Spleen (tissue), 11 donors: ENCODE measurements around the gene RNLS. TPM values are rescaled to one million over a fixed set of nuclear protein-coding genes. Genes with fewer than 3 reads are reported as not detected.

Experiments used
- DNase-seq: peaks from one replicate; pipeline ENCODE4 v3.0.0-alpha.2; 2020
- H3K27ac ChIP-seq, 8 donors: fragments of 200-600 bp; sonication (generic) in 7 of 8; 1 replicate in 4 of 8; 2 replicates in 4 of 8; pipeline versions ENCODE4 v1.5.0 to v1.8.0; 2016 to 2021; ENCODE audit warnings: inconsistent platforms in 4 of 8, mild to moderate bottlenecking in 4 of 8, moderate library complexity in 1 of 8
- H3K27me3 ChIP-seq, 7 donors: fragments of 200-600 bp; sonication (generic) in 6 of 7; replicated peaks in 1 of 7; 1 replicate in 4 of 7; 2 replicates in 3 of 7; pipeline versions ENCODE4 v1.5.0 to v1.8.0; 2016 to 2021; ENCODE audit warnings: inconsistent platforms in 3 of 7, mild to moderate bottlenecking in 1 of 7
- H3K36me3 ChIP-seq, 6 donors: fragments of 200-600 bp; sonication (generic) in 5 of 6; 1 replicate in 4 of 6; 2 replicates in 2 of 6; pipeline versions ENCODE4 v1.5.0 to v1.8.0; 2016 to 2021; ENCODE audit warnings: inconsistent platforms in 2 of 6
- H3K4me1 ChIP-seq, 6 donors: fragments of 200-600 bp; sonication (generic) in 5 of 6; 1 replicate in 3 of 6; 2 replicates in 3 of 6; pipeline versions ENCODE4 v1.5.0 to v1.8.0; 2016 to 2021; ENCODE audit warnings: inconsistent platforms in 3 of 6
- H3K4me3 ChIP-seq, 8 donors: fragments of 200-600 bp; sonication (generic) in 7 of 8; 1 replicate in 4 of 8; 2 replicates in 4 of 8; pipeline versions ENCODE4 v1.5.0 to v1.8.0; 2016 to 2021; ENCODE audit warnings: inconsistent platforms in 4 of 8, mild to moderate bottlenecking in 4 of 8, moderate library complexity in 2 of 8
- H3K9me3 ChIP-seq, 8 donors: fragments of 200-600 bp; sonication (generic) in 7 of 8; 1 replicate in 4 of 8; 2 replicates in 4 of 8; pipeline versions ENCODE4 v1.5.0 to v1.8.0; 2016 to 2021; ENCODE audit warnings: inconsistent platforms in 4 of 8
- CTCF ChIP-seq, 11 experiments: fragments of 200-600 bp in 7 of 11; fragments of 450-650 bp in 4 of 11; sonication (generic) in 4 of 11; IDR thresholded peaks in 8 of 11; conservative IDR thresholded peaks in 3 of 11; 1 replicate in 7 of 11; 2 replicates in 4 of 11; pipeline versions ENCODE4 v1.4.0 to v1.8.0; 2016 to 2021; ENCODE audit warnings: antibody characterized with exemption in 11 of 11, inconsistent platforms in 4 of 11, mild to moderate bottlenecking in 1 of 11
- POLR2A ChIP-seq, 3 donors: fragments of 450-650 bp; IDR thresholded peaks; one replicate each; pipeline ENCODE4 v1.5.1; 2017; ENCODE audit warnings: antibody characterized with exemption in 3 of 3, mild to moderate bottlenecking in 1 of 3
- POLR2AphosphoS5 ChIP-seq, 3 donors: sonication (generic); formaldehyde crosslinking; IDR thresholded peaks; one replicate each; pipeline ENCODE4 v1.5.1; 2017; ENCODE audit warnings: antibody characterized with exemption in 3 of 3
- WGBS, 5 donors: extraction: QIAGEN DNeasy Blood & Tissue Kit in 3 of 5; methylation state at CpG; one replicate each; pipeline versions ENCODE4 v1.1.5 to v1.1.7; 2013 to 2018; 5-methylcytosine and 5-hydroxymethylcytosine counted together
- intact Hi-C: fragments of 100-400 bp; cut with DNase I; formaldehyde crosslinking; loops from one replicate; pipeline ENCODE4 v1.15.0; 2023; ENCODE audit warnings: low total_unique reads
- polyA plus RNA-seq, 3 donors: library from polyadenylated mRNA; stranded (reverse); fragments of 200-250 nt; gene quantifications; one replicate each; pipeline ENCODE4 v1.2.1, GENCODE V29; 2013
- total RNA-seq, 7 donors: library from RNA; depleted of rRNA in 3 of 7; stranded (reverse); fragments of >200 nt in 3 of 7; fragmentation: NEBNext Ultra II Directional in 4 of 7; extraction: Animal tissue kit (Norgen Biotek cat#: 25700) in 4 of 7; gene quantifications; one replicate each; pipeline versions ENCODE4 v1.1.0 to v1.2.1, GENCODE V29; 2016 to 2021
- donor health status: healthy with polysubstance abuse.
- donor health status: DM: no; HTN: no; CAD: no; lungs with moderate emphysema.
- donor health status: DM: no; HTN: no; CAD: no.
- donor health status: Bipolar disorder and iron deficiency.
- donor health status: healthy.
- donor health status: DM: no; HTN: no; CAD: no.
- donor health status: DM: yes; HTN: yes; CAD: no.

Gene RNLS
- total and polyA plus RNA-seq, 10 donors = 4.5 to 28.8 (median 8.5) TPM

- Histone ChIP-seq H3K4me3 (no peak overlapping the region), H3K9me3 (peaks cover 0 to 9% (median 7%) of the 10 kb centered on the region in 8 donors), H3K27me3 (no peaks in the 10 kb centered on the region), H3K4me1 (peaks cover 0 to 15% (median 0%) of the 10 kb centered on the region in 6 donors), H3K36me3 (no peaks in the 10 kb centered on the region), H3K27ac (no peak overlapping the region)
- intact Hi-C loops = no loop called here
- no peak for DNase-seq
- TF ChIP-seq POLR2A (IDR thresholded peaks at IDR 0.05) (no peak), CTCF (IDR thresholded peaks at IDR 0.05 in 8 of 11, conservative IDR thresholded peaks at IDR 0.05 in 3 of 11) (no peak), POLR2AphosphoS5 (IDR thresholded peaks at IDR 0.05) (no peak)
- WGBS, 5 donors = 87 to 98% (median 95%) methylated on average over 2 of the region's 2 CpGs
These were observed 179.0 kb downstream of the RNLS start for GRCh38 chr10:88404133-88404532.

- Histone ChIP-seq H3K36me3 (no peaks in the 10 kb centered on the region), H3K27ac (no peak overlapping the region), H3K9me3 (peaks cover 0 to 33% (median 30%) of the 10 kb centered on the region in 8 donors), H3K4me3 (no peak overlapping the region), H3K27me3 (no peaks in the 10 kb centered on the region), H3K4me1 (peaks cover 0 to 6% (median 0%) of the 10 kb centered on the region in 6 donors)
- intact Hi-C loops = no loop called here
- 70 to 81% (median 71%) methylated on average over 2 of the region's 2 CpGs for WGBS, 5 donors
- TF ChIP-seq POLR2A (IDR thresholded peaks at IDR 0.05) (no peak), POLR2AphosphoS5 (IDR thresholded peaks at IDR 0.05) (no peak), CTCF (IDR thresholded peaks at IDR 0.05 in 8 of 11, conservative IDR thresholded peaks at IDR 0.05 in 3 of 11) (no peak)
- DNase-seq = no peak
These were observed 181.3 kb downstream of the RNLS start for GRCh38 chr10:88401671-88402347.

GRCh38 chr10:88399240-88399639 lies 183.9 kb downstream of the RNLS start:
- Histone ChIP-seq H3K4me1 (peaks cover 0 to 2% (median 0%) of the 10 kb centered on the region in 6 donors), H3K27ac (no peak overlapping the region), H3K4me3 (no peak overlapping the region), H3K9me3 (peaks cover 2 to 54% (median 50%) of the 10 kb centered on the region in 8 donors), H3K27me3 (no peaks in the 10 kb centered on the region), H3K36me3 (no peaks in the 10 kb centered on the region)
- no peak for TF ChIP-seq POLR2A (IDR thresholded peaks at IDR 0.05)
- no peak for TF ChIP-seq POLR2AphosphoS5 (IDR thresholded peaks at IDR 0.05)
- TF ChIP-seq CTCF (IDR thresholded peaks at IDR 0.05 in 8 of 11, conservative IDR thresholded peaks at IDR 0.05 in 3 of 11) = no peak
- WGBS, 5 donors = 94 to 97% (median 97%) methylated on average over 3 of the region's 3 CpGs
- DNase-seq = no peak
- intact Hi-C loops = no loop called here

GRCh38 chr10:88395677-88396076 lies 187.4 kb downstream of the RNLS start:
- DNase-seq = no peak
- TF ChIP-seq POLR2A (IDR thresholded peaks at IDR 0.05) (no peak), POLR2AphosphoS5 (IDR thresholded peaks at IDR 0.05) (no peak), CTCF (IDR thresholded peaks at IDR 0.05 in 8 of 11, conservative IDR thresholded peaks at IDR 0.05 in 3 of 11) (no peak)
- peaks cover 0 to 18% (median 10%) of the 10 kb centered on the region in 6 donors for H3K4me1 ChIP-seq
- H3K27me3 ChIP-seq = no peaks in the 10 kb centered on the region
- H3K4me3 ChIP-seq = no peak overlapping the region
- H3K36me3 ChIP-seq = no peaks in the 10 kb centered on the region
- H3K27ac ChIP-seq = no peak overlapping the region
- peaks cover 2 to 57% (median 50%) of the 10 kb centered on the region in 8 donors for H3K9me3 ChIP-seq
- intact Hi-C loops = no loop called here
